Fibroblast of lung (primary cell): ENCODE measurements around the gene C16orf89. TPM values are rescaled to one million over a fixed set of nuclear protein-coding genes. Genes with fewer than 3 reads are reported as not detected.
"Not testable (repeated sequence)": the region's sequence is repeated elsewhere in the genome, so short reads cannot be mapped to it uniquely, and the experiment has no call there.

Experiments
- DNase-seq, 2 donors: peaks; one replicate each; pipeline versions ENCODE4 v3.0.0 to v3.0.0-alpha.2; 2010; ENCODE audit warnings: low read depth in 2 of 2
- H2AFZ ChIP-seq: 2 replicates; pipeline ENCODE4 v1.5.1; 2012; ENCODE audit warnings: low read length, control low read depth, inconsistent platforms
- H3K27ac ChIP-seq: 2 replicates; pipeline ENCODE4 v1.5.1; 2011; ENCODE audit warnings: low read length, control low read depth; ENCODE audit not compliant: insufficient read depth
- H3K27me3 ChIP-seq: 2 replicates; pipeline ENCODE4 v1.5.1; 2011; ENCODE audit warnings: mild to moderate bottlenecking, low read length; ENCODE audit not compliant: control insufficient read depth, insufficient read depth
- H3K36me3 ChIP-seq: 2 replicates; pipeline ENCODE4 v1.5.1; 2011; ENCODE audit warnings: low read length; ENCODE audit not compliant: control insufficient read depth, insufficient read depth
- H3K4me1 ChIP-seq: 2 replicates; pipeline ENCODE4 v1.5.1; 2011; ENCODE audit warnings: low read length; ENCODE audit not compliant: control insufficient read depth, insufficient read depth; ENCODE audit errors: extremely low read depth
- H3K4me2 ChIP-seq: 2 replicates; pipeline ENCODE4 v1.5.1; 2011; ENCODE audit warnings: low read length, control low read depth; ENCODE audit not compliant: insufficient read depth; ENCODE audit errors: extremely low read depth
- H3K4me3 ChIP-seq, 4 experiments: fragments of 200-600 bp in 1 of 4; sonication (generic) in 1 of 4; replicated peaks in 1 of 4; 2 replicates each; pipeline ENCODE4 v1.5.1; 2011 to 2016; ENCODE audit warnings: low read length in 4 of 4, low read depth in 3 of 4, mild to moderate bottlenecking in 3 of 4, control low read depth in 2 of 4, inconsistent platforms in 1 of 4, mixed read lengths in 1 of 4; ENCODE audit not compliant: insufficient read depth in 1 of 4; ENCODE audit errors: control extremely low read depth in 1 of 4
- H3K79me2 ChIP-seq: 2 replicates; pipeline ENCODE4 v1.5.1; 2012; ENCODE audit warnings: mild to moderate bottlenecking, low read length, inconsistent platforms; ENCODE audit not compliant: control insufficient read depth, insufficient read depth
- H3K9ac ChIP-seq: 2 replicates; pipeline ENCODE4 v1.5.1; 2011; ENCODE audit warnings: mild to moderate bottlenecking, low read length, control low read depth; ENCODE audit not compliant: insufficient read depth
- H3K9me3 ChIP-seq: 2 replicates; pipeline ENCODE4 v1.5.1; 2012; ENCODE audit warnings: low read depth, low read length; ENCODE audit not compliant: control insufficient read depth, insufficient read depth
- H4K20me1 ChIP-seq: 2 replicates; pipeline ENCODE4 v1.5.1; 2011; ENCODE audit warnings: low read length; ENCODE audit not compliant: control insufficient read depth, insufficient read depth; ENCODE audit errors: extremely low read depth
- polyA plus RNA-seq, 2 donors: library from polyadenylated mRNA; depleted of rRNA in 1 of 2; stranded (reverse) in 1 of 2; unstranded in 1 of 2; fragments of >200 nt; gene quantifications; 2 replicates each; pipeline ENCODE4 v1.2.1, GENCODE V29; 2011 to 2012; ENCODE audit warnings: missing spikeins in 1 of 2
- total RNA-seq: library from RNA; depleted of rRNA; stranded (reverse); fragments of >200 nt; gene quantifications from 2 replicates; pipeline ENCODE4 v1.2.1, GENCODE V29; 2014

The C16orf89 gene
- total and polyA plus RNA-seq, 2 donors (not counting 1 experiment from before 2014, with no cell fraction given) = 0.53 to 5.9 TPM

- not testable (repeated sequence) for H4K20me1 ChIP-seq, H2AFZ ChIP-seq, H3K4me1 ChIP-seq, H3K9ac ChIP-seq, H3K79me2 ChIP-seq, DNase-seq, H3K27me3 ChIP-seq, H3K27ac ChIP-seq, H3K4me2 ChIP-seq, H3K4me3 ChIP-seq, H3K36me3 ChIP-seq, H3K9me3 ChIP-seq
These were observed 33.4 kb upstream of the C16orf89 start for GRCh38 chr16:5099174-5099573.

DNA sequence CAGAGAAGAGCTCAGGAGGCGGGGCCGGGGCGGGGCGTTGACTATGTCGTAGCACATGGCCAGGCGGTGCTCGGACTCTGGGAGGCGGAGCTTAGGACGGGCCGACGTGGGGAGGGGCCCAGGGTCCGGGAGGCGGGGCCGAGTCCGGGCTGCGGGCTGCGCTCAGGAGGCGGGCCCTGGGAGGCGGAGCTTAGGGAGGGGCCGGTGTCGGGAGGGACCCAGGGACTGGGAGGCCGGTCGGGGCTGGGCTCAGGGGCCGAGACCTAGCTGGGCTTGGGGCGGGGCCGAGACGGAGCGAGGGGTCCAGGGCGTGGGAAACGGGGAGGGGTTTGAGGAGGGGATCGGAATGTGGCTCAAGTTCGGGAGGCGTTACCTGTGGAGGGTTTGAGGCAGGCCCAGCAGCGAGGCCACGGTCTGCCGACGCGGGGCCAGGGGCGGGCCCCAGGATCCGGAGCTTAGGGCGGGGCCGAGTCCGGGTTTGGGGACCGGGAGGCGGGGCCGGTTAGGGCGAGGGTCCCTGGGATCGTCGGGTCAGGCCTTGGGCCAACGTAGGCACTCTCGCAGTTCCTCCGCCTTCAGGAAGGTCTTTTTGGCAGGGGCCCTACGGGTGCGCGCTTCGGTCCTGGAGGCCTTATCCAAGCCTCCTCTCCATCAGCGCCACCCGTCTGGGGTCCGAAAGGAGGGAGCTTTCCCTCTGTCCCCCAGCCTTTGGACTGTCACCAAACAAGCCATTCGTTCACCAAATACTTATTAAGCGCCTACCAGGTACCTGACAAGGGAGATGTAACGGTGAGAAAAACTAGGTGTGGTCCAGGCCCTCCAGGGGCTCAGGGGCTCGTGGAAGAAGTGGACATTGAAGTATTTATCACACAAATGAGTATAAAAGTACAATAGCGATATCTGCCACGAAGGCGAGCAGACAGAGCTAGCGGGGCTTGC is 32.7 kb upstream of the C16orf89 start:
- not testable (repeated sequence) for H3K79me2 ChIP-seq, H4K20me1 ChIP-seq, H3K27ac ChIP-seq, H3K36me3 ChIP-seq, H3K9me3 ChIP-seq, H3K27me3 ChIP-seq, H3K4me1 ChIP-seq
- Histone ChIP-seq H3K4me2 (peak overlapping the region; percentile 71), H2AFZ (peak overlapping the region; percentile 51), H3K4me3 (peak overlapping the region; percentile 47 to 61 (median 53)), H3K9ac (peak overlapping the region; percentile 30)
- peak; percentile 60 to 64 for DNase-seq

- not testable (repeated sequence) for H3K27me3 ChIP-seq, H3K79me2 ChIP-seq, H3K9me3 ChIP-seq, H3K36me3 ChIP-seq, H4K20me1 ChIP-seq, H3K4me1 ChIP-seq
- Histone ChIP-seq H3K9ac (peak within 1 kb of the TSS; percentile 86), H3K4me3 (peak within 1 kb of the TSS; percentile 53 to 70 (median 61)), H3K4me2 (peak within 1 kb of the TSS; percentile 95), H2AFZ (peak within 1 kb of the TSS; percentile 82), H3K27ac (peak within 1 kb of the TSS; percentile 79)
- DNase-seq = peak; percentile 98 to 99
These were observed 31.9 kb upstream of the C16orf89 start, which contains the start of gene EEF2KMT for GRCh38 chr16:5097470-5098220. EEF2KMT (minus strand) TSS chr16:5097795; CDS start chr16:5097739, 56 bp downstream.

DNA sequence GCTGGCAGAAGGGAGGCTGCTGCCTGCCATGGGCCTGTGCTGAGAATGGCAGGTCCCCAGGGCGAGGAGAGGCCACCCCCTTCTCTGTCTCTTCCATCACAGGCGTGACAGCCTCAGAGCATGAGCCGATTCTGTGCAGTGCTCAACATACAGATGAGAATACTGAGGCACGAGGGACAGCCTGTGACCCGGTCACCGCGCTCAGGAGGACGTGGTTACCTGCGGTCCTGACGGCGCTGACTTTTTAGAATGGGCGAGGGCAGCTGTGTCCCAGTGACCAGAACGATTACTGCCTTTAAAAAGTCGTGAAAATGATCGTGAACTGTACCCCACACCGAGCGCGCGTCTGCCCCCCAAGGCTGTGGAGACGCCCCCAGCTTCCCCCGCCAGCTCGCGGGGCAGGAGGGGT is 31.3 kb upstream of the C16orf89 start:
- H3K36me3 ChIP-seq, H3K27me3 ChIP-seq, H4K20me1 ChIP-seq, H3K4me1 ChIP-seq, H3K79me2 ChIP-seq, H3K9me3 ChIP-seq: not testable (repeated sequence)
- peak in 1 of 2 donors; percentile 17 for DNase-seq
- Histone ChIP-seq H2AFZ (peak overlapping the region; percentile 82), H3K4me3 (peak overlapping the region; percentile 49 to 70 (median 61)), H3K4me2 (peak overlapping the region; percentile 95), H3K27ac (peak overlapping the region; percentile 79), H3K9ac (peak overlapping the region; percentile 86)

- not testable (repeated sequence) for H2AFZ ChIP-seq, H3K79me2 ChIP-seq, H4K20me1 ChIP-seq, H3K36me3 ChIP-seq, H3K9me3 ChIP-seq, H3K27me3 ChIP-seq, H3K4me1 ChIP-seq
- peak overlapping the region; percentile 79 for H3K27ac ChIP-seq
- peak in 1 of 2 donors; percentile 15 for DNase-seq
- peak overlapping the region; percentile 95 for H3K4me2 ChIP-seq
- H3K4me3 ChIP-seq = peak overlapping the region; percentile 49 to 70 (median 61)
- H3K9ac ChIP-seq = peak overlapping the region; percentile 86
These were observed 30.8 kb upstream of the C16orf89 start for GRCh38 chr16:5096437-5097060.

DNA sequence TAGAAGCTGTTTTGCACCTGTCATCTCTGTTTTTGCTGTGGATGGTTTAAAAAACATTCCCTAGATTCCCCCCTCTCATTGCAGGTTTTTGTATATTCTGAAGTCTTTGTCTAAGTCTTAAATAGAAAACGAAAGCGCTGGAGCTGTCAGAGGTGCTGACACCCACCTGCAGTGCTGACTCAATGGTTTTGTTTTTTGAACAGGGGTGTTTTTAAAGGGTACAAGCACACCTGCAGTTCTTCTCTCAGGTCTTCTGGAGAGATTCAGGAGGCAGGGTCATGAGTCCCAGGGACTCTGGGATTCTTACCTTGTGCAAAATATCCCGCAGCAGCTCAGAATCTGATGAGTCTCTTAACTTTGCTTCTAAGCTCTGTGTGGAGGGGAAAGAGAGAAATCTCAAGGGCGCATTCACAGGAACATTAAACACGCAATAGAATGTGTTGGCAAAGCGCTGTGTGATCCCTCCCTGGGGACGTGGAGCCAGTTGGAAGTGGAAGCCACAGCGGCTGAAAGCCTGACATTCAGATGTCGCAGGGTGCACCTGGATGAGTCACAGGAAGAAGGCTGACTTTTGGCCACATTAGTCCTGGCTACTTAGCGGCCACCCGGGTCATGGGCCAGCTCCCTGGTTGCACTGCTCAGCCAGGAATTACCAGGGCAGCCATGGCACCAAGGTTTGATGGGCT is 29.5 kb upstream of the C16orf89 start:
- H3K9me3 ChIP-seq, H3K4me3 ChIP-seq, H3K27me3 ChIP-seq, H3K79me2 ChIP-seq, DNase-seq, H3K9ac ChIP-seq, H3K36me3 ChIP-seq, H4K20me1 ChIP-seq, H3K27ac ChIP-seq, H3K4me2 ChIP-seq, H3K4me1 ChIP-seq, H2AFZ ChIP-seq: not testable (repeated sequence)
